ENCODE measurements around the gene ACOT9. TPM values are rescaled to one million over a fixed set of nuclear protein-coding genes. Genes with fewer than 3 reads are reported as not detected.

Gene ACOT9
- polyA plus RNA-seq, 2 of the 4 experiments (the other 2 are of a cell fraction): 87.0 to 110 TPM

- Histone ChIP-seq H3K4me2 (no peak overlapping the region), H3K9me3 (no peaks in the 10 kb centered on the region), H3K4me3 (no peak overlapping the region), H3K27ac (no peak overlapping the region), H3K4me1 (no peaks in the 10 kb centered on the region)
- DNase-seq (ENCODE audit: low read depth in 1 of 2, low spot score in 1 of 2) (no peak), FAIRE-seq (peak; percentile 18), ATAC-seq (no peak)
- ChIA-PET CTCF (no interaction called here), POLR2A (no interaction called here)
- TF ChIP-seq MAX (IDR thresholded peaks at IDR 0.05): no peak
- no peak for TF ChIP-seq HOXA7 (CRISPR knock-in tag; IDR thresholded peaks at IDR 0.05)
- TF ChIP-seq ATOH8 (CRISPR knock-in tag; IDR thresholded peaks at IDR 0.05; ENCODE audit: low read depth): no peak
- TF ChIP-seq USF2 (IDR thresholded peaks at IDR 0.05): no peak
- TF ChIP-seq NFE2L2 (conservative IDR thresholded peaks at IDR 0.05; ENCODE audit: low read length): no peak
- no peak for TF ChIP-seq EHMT2 (IDR thresholded peaks at IDR 0.05; ENCODE audit: low read depth)
- TF ChIP-seq JUN (IDR thresholded peaks at IDR 0.05): no peak
- no peak for TF ChIP-seq MAZ (IDR thresholded peaks at IDR 0.05; ENCODE audit: borderline replicate concordance, low read depth, low read length)
- TF ChIP-seq REST (IDR thresholded peaks at IDR 0.05): no peak
- no peak for TF ChIP-seq GATA3 (IDR thresholded peaks at IDR 0.05; ENCODE audit: borderline replicate concordance)
- no peak for TF ChIP-seq KDM5A (IDR thresholded peaks at IDR 0.05)
- no peak for TF ChIP-seq BHLHE40 (IDR thresholded peaks at IDR 0.05; ENCODE audit: low read depth, low read length)
- TF ChIP-seq CHD4 (IDR thresholded peaks at IDR 0.05; ENCODE audit: borderline replicate concordance): no peak
- no peak for TF ChIP-seq ZNF302 (CRISPR knock-in tag; IDR thresholded peaks at IDR 0.05)
- TF ChIP-seq KDM1A (IDR thresholded peaks at IDR 0.05; ENCODE audit: low read depth): no peak
- WGBS (ENCODE audit: missing lambda C conversion rate): 74% methylated on average over 4 of the region's 4 CpGs
Observed at GRCh38 chrX:23659339-23659738, 83.7 kb downstream of the ACOT9 start.

GRCh38 chrX:23656684-23657083, 86.4 kb downstream of the ACOT9 start:
- no peak for TF ChIP-seq RCOR1 (IDR thresholded peaks at IDR 0.05; ENCODE audit: low read depth, low read length)
- TF ChIP-seq E2F6 (IDR thresholded peaks at IDR 0.05; ENCODE audit: borderline replicate concordance, low read depth): no peak
- no peak for TF ChIP-seq NR3C1 (IDR thresholded peaks at IDR 0.05)
- no peak for TF ChIP-seq CTCF (IDR thresholded peaks at IDR 0.05)
- no peak for TF ChIP-seq HDAC2 (IDR thresholded peaks at IDR 0.05)
- no peak for TF ChIP-seq FOXS1 (CRISPR knock-in tag; IDR thresholded peaks at IDR 0.05)
- TF ChIP-seq SREBF2 (IDR thresholded peaks at IDR 0.05): no peak
- no peak for TF ChIP-seq CHD4 (IDR thresholded peaks at IDR 0.05; ENCODE audit: borderline replicate concordance)
- TF ChIP-seq HES2 (IDR thresholded peaks at IDR 0.05): no peak
- no peak for TF ChIP-seq RNF2 (IDR thresholded peaks at IDR 0.05; ENCODE audit: borderline replicate concordance, low read depth)
- no peak for TF ChIP-seq EP300 (IDR thresholded peaks at IDR 0.05)
- no peak for TF ChIP-seq BCL3 (IDR thresholded peaks at IDR 0.05)
- TF ChIP-seq ZNF302 (CRISPR knock-in tag; IDR thresholded peaks at IDR 0.05): no peak
- no peak for TF ChIP-seq ZFP36 (IDR thresholded peaks at IDR 0.05; ENCODE audit: borderline replicate concordance, partially characterized antibody)
- no peak for TF ChIP-seq MAFK (IDR thresholded peaks at IDR 0.05; ENCODE audit: partially characterized antibody)
- TF ChIP-seq ESRRA (IDR thresholded peaks at IDR 0.05; ENCODE audit: borderline replicate concordance, low read length): no peak
- Histone ChIP-seq H3K9me3 (no peaks in the 10 kb centered on the region), H3K4me1 (no peaks in the 10 kb centered on the region), H3K4me3 (no peak overlapping the region), H3K27ac (no peak overlapping the region), H3K4me2 (no peak overlapping the region)
- ChIA-PET CTCF (no interaction called here), POLR2A (no interaction called here)
- FAIRE-seq (no peak), ATAC-seq (no peak), DNase-seq (ENCODE audit: low read depth in 1 of 2, low spot score in 1 of 2) (no peak)
- 79% methylated on average over 3 of the region's 3 CpGs for WGBS (ENCODE audit: missing lambda C conversion rate)
